ENCODE results near the gene PTPRK. TPM values are rescaled to one million over a fixed set of nuclear protein-coding genes. Genes with fewer than 3 reads are reported as not detected.

PTPRK gene
- total and polyA plus RNA-seq, 7 donors = 6.0 to 51.3 (median 46.7) TPM

DNA sequence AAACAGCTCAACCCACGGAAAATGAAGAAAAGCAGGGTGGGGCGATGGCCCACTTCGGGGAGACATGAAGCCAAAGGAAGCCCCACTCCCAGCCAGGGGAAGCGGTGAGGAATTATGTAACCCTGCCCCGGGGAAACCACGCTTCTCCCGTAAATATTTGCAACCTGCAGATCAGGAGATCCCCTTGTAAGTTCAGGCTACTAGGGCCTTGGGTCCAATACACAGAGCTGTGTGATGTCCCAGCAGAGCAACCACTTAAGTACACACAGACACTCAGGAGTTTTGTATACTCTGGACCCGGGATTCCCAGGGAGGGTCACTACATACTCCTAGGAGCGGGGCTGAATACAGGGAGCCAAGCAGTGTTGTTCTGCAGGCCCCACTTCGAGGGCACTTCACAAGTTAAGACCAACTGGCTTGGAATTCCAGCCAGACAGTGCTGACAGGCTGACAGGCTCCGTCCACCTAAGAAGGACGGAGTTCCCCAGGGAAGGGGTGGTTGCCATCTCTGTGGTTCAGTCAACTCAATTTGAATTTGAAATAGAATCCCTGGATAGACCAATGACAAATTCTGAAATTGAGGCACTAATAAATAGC, 318.1 kb downstream of the PTPRK start:
- H3K27me3 ChIP-seq = no peaks in the 10 kb centered on the region
- H3K4me1 ChIP-seq = no peaks in the 10 kb centered on the region
- H3K4me3 ChIP-seq = no peak overlapping the region
- no peak overlapping the region for H3K27ac ChIP-seq
- intact Hi-C loops (cut with DNase I) = no loop called here
- H3K36me3 ChIP-seq = no peaks in the 10 kb centered on the region
- H3K9me3 ChIP-seq = no peaks in the 10 kb centered on the region
- DNase-seq = no peak
- WGBS, 2 donors = 94 to 96% methylated on average over 12 of the region's 12 CpGs
- TF ChIP-seq POLR2A (IDR thresholded peaks at IDR 0.05) (no peak), POLR2AphosphoS5 (IDR thresholded peaks at IDR 0.05) (no peak), EP300 (IDR thresholded peaks at IDR 0.05) (no peak)
- TF ChIP-seq, protein P1, sequence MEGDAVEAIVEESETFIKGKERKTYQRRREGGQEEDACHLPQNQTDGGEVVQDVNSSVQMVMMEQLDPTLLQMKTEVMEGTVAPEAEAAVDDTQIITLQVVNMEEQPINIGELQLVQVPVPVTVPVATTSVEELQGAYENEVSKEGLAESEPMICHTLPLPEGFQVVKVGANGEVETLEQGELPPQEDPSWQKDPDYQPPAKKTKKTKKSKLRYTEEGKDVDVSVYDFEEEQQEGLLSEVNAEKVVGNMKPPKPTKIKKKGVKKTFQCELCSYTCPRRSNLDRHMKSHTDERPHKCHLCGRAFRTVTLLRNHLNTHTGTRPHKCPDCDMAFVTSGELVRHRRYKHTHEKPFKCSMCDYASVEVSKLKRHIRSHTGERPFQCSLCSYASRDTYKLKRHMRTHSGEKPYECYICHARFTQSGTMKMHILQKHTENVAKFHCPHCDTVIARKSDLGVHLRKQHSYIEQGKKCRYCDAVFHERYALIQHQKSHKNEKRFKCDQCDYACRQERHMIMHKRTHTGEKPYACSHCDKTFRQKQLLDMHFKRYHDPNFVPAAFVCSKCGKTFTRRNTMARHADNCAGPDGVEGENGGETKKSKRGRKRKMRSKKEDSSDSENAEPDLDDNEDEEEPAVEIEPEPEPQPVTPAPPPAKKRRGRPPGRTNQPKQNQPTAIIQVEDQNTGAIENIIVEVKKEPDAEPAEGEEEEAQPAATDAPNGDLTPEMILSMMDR (IDR thresholded peaks at IDR 0.05) = no peak

DNA sequence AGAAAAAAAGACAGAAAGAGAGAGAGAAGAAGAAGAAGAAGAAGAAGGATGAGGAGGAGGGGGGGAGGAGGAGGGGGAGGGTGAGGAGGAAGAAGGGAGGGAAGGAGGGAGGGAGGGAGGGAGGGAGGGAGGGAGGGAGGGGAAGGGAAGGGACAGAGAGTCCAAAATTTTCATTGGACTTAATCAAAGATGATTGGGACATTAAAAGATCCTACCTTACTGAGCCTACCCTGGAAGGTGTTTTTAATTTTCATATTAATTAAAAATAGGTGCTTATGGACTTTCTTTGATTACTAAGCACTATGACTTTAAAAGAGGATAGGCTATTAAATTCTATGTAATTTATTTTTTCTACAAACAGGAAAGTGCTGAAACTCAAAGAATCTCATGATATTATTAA, 319.6 kb downstream of the PTPRK start:
- no peak for DNase-seq
- no peaks in the 10 kb centered on the region for H3K9me3 ChIP-seq
- no peak overlapping the region for H3K27ac ChIP-seq
- TF ChIP-seq POLR2AphosphoS5 (IDR thresholded peaks at IDR 0.05) = no peak
- TF ChIP-seq EP300 (IDR thresholded peaks at IDR 0.05) = no peak
- no peak for TF ChIP-seq POLR2A (IDR thresholded peaks at IDR 0.05)
- TF ChIP-seq, protein P1 (IDR thresholded peaks at IDR 0.05) = no peak
- no peaks in the 10 kb centered on the region for H3K36me3 ChIP-seq
- no peaks in the 10 kb centered on the region for H3K4me1 ChIP-seq
- H3K27me3 ChIP-seq = no peaks in the 10 kb centered on the region
- H3K4me3 ChIP-seq = no peak overlapping the region
- intact Hi-C loops (cut with DNase I) = no loop called here

DNA sequence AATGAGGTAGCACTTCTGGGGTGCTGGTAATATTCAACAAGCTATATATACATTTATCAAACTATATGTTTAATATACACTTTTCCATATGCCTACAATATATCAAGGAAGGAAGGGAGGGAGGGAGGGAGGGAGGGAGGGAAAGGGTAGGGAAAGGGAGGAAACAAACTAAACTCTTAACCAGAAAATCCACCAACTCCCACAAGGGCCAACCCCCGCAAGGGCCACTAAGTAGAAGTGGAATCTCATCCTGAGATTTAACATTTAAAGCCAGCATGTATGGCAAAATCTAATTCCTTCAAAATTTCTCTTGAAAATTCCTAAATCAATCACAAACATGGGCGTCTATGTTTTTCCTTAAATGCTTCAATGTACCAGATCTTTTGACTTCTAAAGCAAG, 320.9 kb downstream of the PTPRK start:
- TF ChIP-seq POLR2A (IDR thresholded peaks at IDR 0.05) (no peak), POLR2AphosphoS5 (IDR thresholded peaks at IDR 0.05) (no peak), EP300 (IDR thresholded peaks at IDR 0.05) (no peak)
- TF ChIP-seq, protein P1 (IDR thresholded peaks at IDR 0.05) = no peak
- no peaks in the 10 kb centered on the region for H3K4me1 ChIP-seq
- H3K4me3 ChIP-seq = no peak overlapping the region
- intact Hi-C loops (cut with DNase I) = no loop called here
- WGBS, 2 donors = 95 to 96% methylated on average over 2 of the region's 2 CpGs
- no peak for DNase-seq
- no peaks in the 10 kb centered on the region for H3K36me3 ChIP-seq
- no peaks in the 10 kb centered on the region for H3K27me3 ChIP-seq
- H3K9me3 ChIP-seq = no peaks in the 10 kb centered on the region
- H3K27ac ChIP-seq = no peak overlapping the region

DNA sequence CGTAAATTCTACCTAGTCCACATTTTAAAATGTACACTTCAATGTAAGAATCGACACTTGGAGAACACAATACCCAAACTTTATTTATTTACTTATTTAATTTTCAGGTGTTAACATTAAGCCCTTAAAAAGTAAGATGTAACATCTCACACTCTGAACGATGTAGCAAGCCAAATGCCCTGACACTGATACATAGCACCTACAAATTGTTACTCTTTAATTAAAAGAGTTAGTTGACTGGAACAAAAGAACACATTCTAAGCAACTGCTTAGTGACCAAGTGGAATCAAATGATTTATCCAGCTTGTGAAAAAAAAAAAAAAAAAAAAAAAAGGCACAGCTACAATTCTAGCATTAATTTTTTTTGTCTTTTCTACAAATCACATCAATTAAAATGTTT, 327.4 kb downstream of the PTPRK start:
- no peaks in the 10 kb centered on the region for H3K36me3 ChIP-seq
- TF ChIP-seq POLR2AphosphoS5 (IDR thresholded peaks at IDR 0.05) (no peak), POLR2A (IDR thresholded peaks at IDR 0.05) (no peak), EP300 (IDR thresholded peaks at IDR 0.05) (no peak)
- TF ChIP-seq, protein P1 (IDR thresholded peaks at IDR 0.05) = no peak
- no peak overlapping the region for H3K4me3 ChIP-seq
- 92% methylated on average over 3 of the region's 3 CpGs for WGBS, 2 donors
- no peak overlapping the region for H3K27ac ChIP-seq
- H3K4me1 ChIP-seq = no peaks in the 10 kb centered on the region
- no peak for DNase-seq
- H3K27me3 ChIP-seq = no peaks in the 10 kb centered on the region
- no peaks in the 10 kb centered on the region for H3K9me3 ChIP-seq
- intact Hi-C loops (cut with DNase I) = no loop called here

DNA sequence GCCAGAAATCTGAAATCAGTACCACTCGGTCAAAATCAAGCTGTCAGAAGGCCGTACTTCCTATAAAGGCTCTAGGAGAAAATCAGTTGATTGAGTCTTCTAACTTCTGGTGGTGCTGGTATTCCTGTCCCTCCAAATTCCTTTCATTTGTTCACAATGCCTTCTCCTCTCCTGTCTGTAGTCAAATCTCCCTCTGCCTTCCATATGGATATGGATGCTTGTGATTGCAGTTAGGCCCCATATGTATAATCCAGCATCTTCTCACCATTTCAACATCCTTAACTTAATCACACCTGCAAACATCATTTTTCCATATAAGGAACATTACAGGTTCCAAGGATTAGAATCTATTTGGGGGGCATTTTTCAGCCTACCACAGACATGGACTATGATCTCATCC, 331.7 kb downstream of the PTPRK start:
- 96 to 97% methylated on average over 2 of the region's 2 CpGs for WGBS, 2 donors
- intact Hi-C loops (cut with DNase I) = no loop called here
- no peak for DNase-seq
- H3K36me3 ChIP-seq = peaks cover 0 to 9% (median 2%) of the 10 kb centered on the region in 4 donors
- H3K9me3 ChIP-seq = no peaks in the 10 kb centered on the region
- TF ChIP-seq POLR2AphosphoS5 (IDR thresholded peaks at IDR 0.05) (no peak), POLR2A (IDR thresholded peaks at IDR 0.05) (no peak)
- TF ChIP-seq, protein P1 (IDR thresholded peaks at IDR 0.05) = no peak
- H3K27me3 ChIP-seq = no peaks in the 10 kb centered on the region
- no peak overlapping the region for H3K4me3 ChIP-seq
- no peak overlapping the region for H3K27ac ChIP-seq
- no peaks in the 10 kb centered on the region for H3K4me1 ChIP-seq

Data from sigmoid colon (tissue), 7 donors.